Activated CD8-positive, alpha-beta memory T cell treated with anti-CD3 and anti-CD28 coated beads for 24 hours (primary cell): ENCODE measurements around the gene PRR22.

ENCODE experiments used
- DNase-seq: peaks from one replicate; pipeline ENCODE4 v3.0.0-alpha.2; 2020

The PRR22 gene

GRCh38 chr19:5811117-5811516 is 26.6 kb upstream of the PRR22 start:
- DNase-seq, result no peak

- no peak for DNase-seq
These were observed 24.9 kb upstream of the PRR22 start for GRCh38 chr19:5809469-5809868.

DNA sequence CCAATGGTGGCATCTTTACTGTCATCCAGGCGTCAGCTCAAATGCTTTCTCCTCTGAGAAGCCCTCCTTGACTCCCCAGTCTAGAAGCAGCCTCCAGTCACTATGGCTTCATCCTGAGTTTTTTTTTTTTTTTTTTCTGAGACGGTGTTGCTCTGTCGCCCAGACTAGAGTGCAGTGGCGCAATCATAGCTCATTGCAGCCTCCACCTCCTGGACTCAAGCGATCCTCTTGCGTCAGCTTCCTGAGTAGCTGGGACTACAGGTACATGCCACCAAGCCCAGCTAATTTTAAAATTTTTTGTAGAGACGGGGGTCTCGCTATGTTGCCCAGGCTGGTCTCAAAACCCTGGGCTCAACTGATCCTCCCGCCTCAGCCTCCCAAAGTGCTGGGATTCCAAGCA is 24.5 kb upstream of the PRR22 start:
- no peak for DNase-seq

DNA sequence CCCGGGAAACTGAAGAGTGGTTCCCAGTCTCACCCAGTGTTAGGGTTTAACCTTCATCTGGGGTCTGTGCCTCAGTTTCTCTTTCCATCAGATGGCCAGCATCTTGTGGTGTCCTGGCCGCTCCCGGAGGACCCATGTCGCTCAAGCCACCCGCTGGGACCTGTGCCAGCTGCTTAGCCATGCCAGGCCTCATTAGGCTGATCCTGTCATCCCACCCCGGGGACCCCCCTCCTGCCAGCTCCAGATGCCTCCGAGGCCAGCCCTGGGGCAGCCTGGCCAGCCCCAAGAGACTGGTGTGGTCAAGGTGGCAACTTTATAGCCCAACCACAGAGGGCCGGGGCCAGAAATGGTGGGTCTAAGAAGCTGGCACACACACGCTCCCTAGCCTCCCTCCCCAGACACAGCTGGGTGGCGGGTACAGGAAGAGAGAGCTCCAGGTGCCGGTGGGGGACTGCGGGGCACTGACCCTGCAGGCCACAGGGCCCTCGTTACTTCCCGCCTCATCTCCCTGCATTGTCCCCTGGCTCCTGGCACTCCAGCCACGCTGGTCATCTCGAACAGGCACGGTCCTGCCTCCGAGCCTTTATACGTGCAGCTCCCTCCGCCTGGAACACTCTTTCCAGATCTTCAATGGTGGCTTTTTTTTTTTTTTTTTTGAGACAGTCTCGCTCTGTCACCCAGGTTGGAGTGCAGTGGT is 23.7 kb upstream of the PRR22 start:
- DNase-seq, result no peak

DNA sequence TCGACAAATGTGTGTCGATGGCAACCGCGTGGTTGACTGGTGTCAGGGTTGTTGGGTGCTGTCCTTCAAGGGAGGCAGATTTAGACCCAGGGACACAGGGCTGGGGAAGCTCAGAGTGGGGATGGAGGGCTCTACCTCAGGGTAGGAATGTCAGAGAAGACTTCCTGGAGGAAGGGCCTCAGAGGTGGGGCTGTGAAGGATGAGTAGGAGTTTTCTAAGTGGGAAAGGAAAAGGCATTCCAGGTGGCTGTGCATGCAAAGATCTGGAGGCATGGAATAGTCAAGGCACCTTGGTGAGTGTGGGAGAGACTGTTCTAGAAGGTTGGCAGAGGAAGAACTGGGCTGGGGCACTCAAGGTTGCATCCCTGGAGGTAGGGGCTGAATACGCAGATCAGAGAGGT is 22.4 kb upstream of the PRR22 start:
- DNase-seq, result no peak

DNA sequence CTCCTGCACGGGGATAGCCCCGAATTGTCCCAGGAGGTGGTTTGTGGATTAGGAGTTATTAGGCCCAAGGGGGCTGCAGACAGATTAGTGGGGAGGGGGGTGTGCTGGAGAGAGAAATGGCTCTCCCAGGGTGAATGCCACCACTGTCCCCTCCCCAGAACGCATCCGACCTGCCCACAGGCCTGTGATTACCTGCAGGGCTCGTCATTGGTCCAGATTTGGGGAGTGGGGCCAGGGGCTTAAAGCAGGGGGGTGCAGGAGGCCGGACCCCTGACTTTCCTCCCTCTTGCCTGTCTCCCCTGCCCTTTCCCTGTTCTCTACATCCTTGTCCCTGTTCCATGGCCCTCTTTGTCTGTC is 21.6 kb upstream of the PRR22 start:
- DNase-seq, result no peak

- DNase-seq, result peak; percentile 85
These were observed 21.1 kb upstream of the PRR22 start for GRCh38 chr19:5805462-5806132.

DNA sequence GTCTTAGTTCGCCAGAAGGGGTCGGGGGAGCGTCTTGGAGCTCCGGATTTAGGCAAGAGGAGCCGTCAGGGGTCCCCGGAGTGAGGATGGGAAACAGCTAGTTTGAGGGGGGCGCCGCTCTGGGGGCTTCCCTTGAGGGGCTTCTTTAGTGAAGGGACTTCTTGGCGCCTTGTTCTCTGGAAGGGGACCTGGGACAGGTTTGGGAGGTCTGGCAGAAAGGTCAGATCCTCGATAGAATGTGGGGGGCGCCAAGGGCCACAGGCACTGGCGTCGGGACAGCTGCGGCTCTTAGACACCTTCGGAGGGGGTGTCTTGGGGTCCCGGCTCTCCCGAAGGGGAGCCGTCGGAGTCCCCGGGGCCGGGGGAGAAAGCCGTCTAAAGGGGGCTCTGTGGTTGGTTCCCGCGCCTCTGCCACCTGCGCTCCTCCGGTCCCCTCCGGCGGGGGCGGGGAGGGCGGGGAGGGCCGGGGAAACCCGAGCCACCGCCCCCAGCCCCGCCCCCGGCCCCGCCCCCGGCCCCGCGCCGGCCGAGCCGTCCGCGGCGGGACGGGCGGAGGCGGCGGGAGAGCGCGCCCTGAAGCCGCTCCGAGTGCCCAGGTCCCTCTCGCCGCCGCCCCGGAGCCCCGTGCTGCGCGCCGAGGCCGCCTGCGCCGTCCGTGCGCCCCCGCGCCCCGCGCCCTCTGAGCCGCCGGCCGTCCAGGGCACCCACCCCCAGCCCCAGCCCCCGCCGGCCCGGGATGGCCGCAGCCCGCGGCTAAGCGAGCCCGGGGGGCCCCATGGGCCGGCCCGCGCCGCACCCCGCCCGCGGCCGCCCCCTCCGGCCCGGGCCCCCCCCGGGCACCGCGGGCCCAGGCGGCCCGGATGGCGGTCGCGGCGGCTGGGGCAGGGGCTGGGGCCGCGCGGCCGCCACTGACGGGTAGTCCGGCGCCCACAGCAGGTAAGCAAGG is 20.2 kb upstream of the PRR22 start, which contains the start of gene NRTN:
Gene NRTN (plus strand): TSS at position 552 of the 946 bp plus-strand sequence. CDS start 19,099 bp downstream, outside the sequence.
- peak; percentile 78 for DNase-seq

GRCh38 chr19:5803752-5804515 is 19.4 kb upstream of the PRR22 start:
- DNase-seq, result peak; percentile 98

DNA sequence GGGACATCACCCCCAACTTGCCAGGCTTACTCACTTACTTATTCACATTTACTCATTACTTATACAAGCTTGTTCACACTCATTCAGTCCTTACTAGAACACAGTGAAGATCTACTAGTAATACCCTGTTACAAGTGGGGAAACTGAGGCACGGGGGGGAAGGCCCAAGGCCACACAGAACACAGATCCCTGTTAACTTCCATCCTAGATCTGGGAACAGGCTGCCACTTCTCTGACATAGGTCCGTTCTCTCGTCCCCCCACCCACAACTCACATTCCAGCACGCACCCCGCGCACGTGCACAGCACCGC is 18.9 kb upstream of the PRR22 start:
- DNase-seq, result no peak

- no peak for DNase-seq
These were observed 17.5 kb upstream of the PRR22 start for GRCh38 chr19:5801796-5802619.

DNA sequence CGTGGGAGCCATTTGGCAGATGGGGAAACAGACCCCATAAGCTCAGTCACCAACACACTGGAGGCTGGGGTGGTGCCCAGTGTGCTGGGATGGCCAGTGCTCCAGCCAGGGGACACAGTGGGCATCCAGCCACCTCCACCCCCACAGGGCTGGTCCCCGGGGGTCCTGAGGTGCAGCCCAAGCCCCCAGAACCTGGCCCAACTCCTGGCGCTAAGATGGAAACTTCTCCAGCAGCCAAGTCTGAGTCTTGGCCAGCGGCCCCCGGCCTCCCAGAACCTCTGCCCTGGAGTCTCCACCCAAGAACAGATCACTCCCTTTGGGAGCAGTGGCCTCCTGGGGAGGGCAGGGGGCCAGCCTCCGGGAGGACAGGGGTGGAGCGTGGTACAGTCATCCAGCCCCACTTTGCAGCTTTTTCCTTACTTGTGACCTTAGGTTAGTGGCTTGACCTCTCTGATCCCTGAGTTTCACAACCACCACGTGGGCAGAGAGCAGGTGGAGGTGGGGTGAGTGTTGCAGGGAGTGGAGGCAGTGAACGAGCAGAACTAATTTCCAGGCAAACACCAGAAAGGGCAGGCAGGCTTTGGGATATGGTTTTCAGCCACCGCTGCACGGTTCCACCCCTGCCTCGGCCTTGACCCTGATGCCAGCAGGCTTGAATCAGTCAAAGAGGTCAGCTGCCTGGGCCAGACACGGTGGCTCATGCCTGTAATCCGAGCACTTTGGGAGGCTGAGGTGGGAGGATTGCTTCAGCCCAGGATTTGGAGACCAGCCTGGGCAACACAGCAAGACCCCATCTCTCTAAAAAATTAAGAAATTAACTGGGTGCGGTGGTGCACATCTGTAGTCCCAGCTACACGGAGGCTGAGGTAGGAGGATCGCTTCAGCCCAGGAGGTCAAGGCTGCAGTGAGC is 16.1 kb upstream of the PRR22 start:
- no peak for DNase-seq

- DNase-seq, result no peak
These were observed 15.0 kb upstream of the PRR22 start for GRCh38 chr19:5799247-5800241.

DNA sequence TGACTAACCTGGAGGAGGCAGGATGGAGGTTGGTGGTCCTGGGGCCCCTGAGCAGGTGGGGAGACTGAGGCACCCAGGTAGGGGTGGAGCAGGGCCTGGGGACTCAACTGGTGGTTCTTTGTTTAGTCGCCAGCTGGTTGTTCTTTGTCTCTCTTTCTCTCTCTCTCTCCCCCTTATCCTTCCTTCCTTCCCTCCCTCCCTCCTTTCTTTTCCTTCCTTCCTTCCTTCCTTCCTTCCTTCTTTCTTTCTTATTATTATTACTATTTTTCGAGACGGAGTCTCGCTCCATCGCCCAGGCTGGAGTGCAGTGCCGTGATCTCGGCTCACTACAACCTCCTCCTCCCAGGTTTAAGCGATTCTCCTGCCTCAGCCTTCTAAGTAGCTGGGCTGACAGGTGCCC is 13.7 kb upstream of the PRR22 start:
- no peak for DNase-seq

GRCh38 chr19:5795382-5795919 is 10.9 kb upstream of the PRR22 start:
- DNase-seq, result no peak

DNA sequence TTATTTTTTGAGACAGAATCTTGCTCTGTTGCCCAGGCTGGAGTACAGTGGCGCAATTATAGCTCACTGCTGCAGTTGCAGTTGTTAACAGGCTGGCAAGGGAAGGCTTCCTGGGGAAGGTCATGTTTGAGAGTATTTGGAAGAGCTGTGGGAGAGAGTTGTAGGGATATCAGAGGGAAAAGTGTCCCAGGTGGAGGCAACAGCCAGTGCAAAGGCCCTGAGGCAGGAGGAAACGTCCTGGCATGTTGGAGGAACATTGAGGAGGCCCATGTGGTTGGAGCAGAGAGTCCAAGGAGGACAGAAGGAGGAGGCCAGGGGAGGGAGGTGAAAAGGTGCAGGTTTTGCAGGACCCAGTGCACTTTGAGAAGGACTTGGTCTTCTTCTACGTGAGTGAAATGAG is 8.6 kb upstream of the PRR22 start:
- no peak for DNase-seq

DNA sequence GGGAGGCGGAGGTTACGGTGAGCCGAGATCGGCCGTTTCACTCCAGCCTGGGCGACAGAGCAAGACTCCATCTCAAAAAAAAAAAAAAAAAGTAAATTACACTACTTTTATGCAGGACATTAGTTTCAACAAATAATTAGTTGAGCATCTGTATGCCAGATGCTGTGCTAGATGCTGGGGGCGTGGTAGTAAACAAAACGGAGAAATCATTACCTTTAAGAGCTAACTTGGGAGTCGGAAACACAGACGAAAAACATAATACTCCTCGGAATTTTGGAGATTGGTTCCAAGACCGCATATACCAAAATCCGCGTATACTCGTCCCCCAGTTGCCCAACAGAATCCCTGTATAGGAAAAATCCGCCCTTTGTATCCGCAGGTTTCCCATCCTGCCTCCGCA is 7.7 kb upstream of the PRR22 start:
- no peak for DNase-seq

DNA sequence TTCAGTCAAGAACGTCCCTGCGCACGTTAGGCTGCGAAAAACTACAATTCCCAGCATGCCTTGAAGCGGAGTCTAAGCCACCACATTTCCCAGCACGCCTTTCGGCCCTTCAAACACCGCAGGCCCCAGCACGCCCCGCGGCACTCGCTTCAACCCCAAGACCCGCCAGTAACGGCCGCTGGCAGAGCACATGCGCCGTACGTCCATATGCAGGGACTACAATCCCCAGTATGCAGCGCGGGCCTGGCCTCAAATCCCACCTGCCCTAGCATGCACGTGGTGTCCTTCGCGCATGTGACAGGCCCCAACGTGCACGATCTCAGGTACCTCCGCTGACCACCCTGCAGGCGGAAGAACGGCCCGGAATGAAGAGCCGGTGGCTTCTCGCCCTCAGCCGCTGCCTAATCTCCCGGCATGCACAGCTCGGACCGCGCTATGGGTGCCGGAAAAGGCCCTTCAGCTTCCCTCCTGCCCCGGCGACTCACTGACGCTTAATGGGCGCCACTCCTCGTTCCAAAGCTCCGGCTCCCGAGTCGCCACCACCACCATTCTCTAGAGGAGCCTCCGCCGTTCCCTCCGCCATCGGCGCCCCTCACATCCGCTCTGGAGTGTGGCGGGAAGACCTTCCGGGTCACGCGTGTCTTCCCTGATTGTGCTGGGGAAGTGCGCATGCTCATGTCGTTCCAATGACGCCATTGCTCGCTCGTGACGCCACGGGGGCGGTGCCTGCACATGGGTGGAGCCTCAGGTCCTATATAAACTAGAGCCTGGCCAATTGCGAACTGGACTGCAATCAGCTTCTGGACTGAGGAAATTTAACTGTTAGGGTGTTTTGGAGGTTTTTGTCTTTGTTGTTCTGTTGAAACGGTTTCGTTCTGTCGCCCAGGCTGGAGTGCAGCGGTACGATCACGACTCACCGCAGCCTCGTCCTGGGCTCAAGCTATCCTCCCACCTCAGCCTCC is 6.3 kb upstream of the PRR22 start, which contains the start of gene DUS3L:
Gene DUS3L (minus strand): TSS at position 605 of the 962 bp plus-strand sequence. CDS start 22 bp downstream, at position 583.
- DNase-seq, result peak; percentile 98
